GM23338 (cell line): ENCODE data around the gene MCCC1. TPM values are rescaled to one million over a fixed set of nuclear protein-coding genes. Genes with fewer than 3 reads are reported as not detected.

ENCODE experiments used
- ATAC-seq: fragments of 200-7000 bp; cut with Tn5 transposase; 3 replicates; pipeline ENCODE4 v1.9.1; 2020
- DNase-seq: peaks from one replicate; pipeline ENCODE4 v3.0.0-alpha.2; 2015; ENCODE audit warnings: low spot score
- H2AFZ ChIP-seq: fragments of 200-600 bp; sonication (generic); 2 replicates; pipeline ENCODE4 v1.8.0; 2016; ENCODE audit warnings: antibody characterized with exemption, mild to moderate bottlenecking, moderate library complexity
- H3F3A ChIP-seq: fragments of 200-600 bp; sonication (generic); replicated peaks from 2 replicates; pipeline ENCODE4 v1.8.0; 2017; ENCODE audit warnings: antibody characterized with exemption, mixed run types, low read depth
- H3K27ac ChIP-seq: fragments of 200-600 bp; sonication (generic); 2 replicates; pipeline ENCODE4 v1.6.1; 2016; ENCODE audit warnings: low read depth
- H3K27me3 ChIP-seq: fragments of 200-600 bp; sonication (generic); 2 replicates; pipeline ENCODE4 v1.8.0; 2016; ENCODE audit warnings: mild to moderate bottlenecking, mixed run types, moderate library complexity; ENCODE audit not compliant: insufficient read depth
- H3K36me3 ChIP-seq: fragments of 200-600 bp; sonication (generic); 2 replicates; pipeline ENCODE4 v1.8.0; 2016; ENCODE audit warnings: mild to moderate bottlenecking; ENCODE audit not compliant: insufficient read depth
- H3K4me1 ChIP-seq: fragments of 200-600 bp; sonication (generic); 2 replicates; pipeline ENCODE4 v1.8.0; 2016; ENCODE audit warnings: mild to moderate bottlenecking, moderate library complexity; ENCODE audit not compliant: insufficient read depth
- H3K4me2 ChIP-seq: fragments of 200-600 bp; sonication (generic); 2 replicates; pipeline ENCODE4 v1.7.1; 2017; ENCODE audit warnings: mixed run types
- H3K4me3 ChIP-seq: fragments of 200-600 bp; sonication (generic); 2 replicates; pipeline ENCODE4 v1.6.1; 2016; ENCODE audit warnings: mixed run types
- H3K79me2 ChIP-seq: fragments of 200-600 bp; sonication (generic); replicated peaks from 2 replicates; pipeline ENCODE4 v1.8.0; 2017; ENCODE audit warnings: mild to moderate bottlenecking; ENCODE audit not compliant: insufficient read depth
- H3K9me2 ChIP-seq: fragments of 200-600 bp; sonication (generic); 2 replicates; pipeline ENCODE4 v1.8.0; 2017; ENCODE audit not compliant: insufficient read depth
- H4K20me1 ChIP-seq: fragments of 200-600 bp; sonication (generic); replicated peaks from 2 replicates; pipeline ENCODE4 v1.8.0; 2017; ENCODE audit warnings: mild to moderate bottlenecking; ENCODE audit not compliant: insufficient read depth
- H3K27ac Mint-ChIP-seq: 2 replicates; pipeline ENCODE4 v1.8.0; 2020; ENCODE audit warnings: inconsistent platforms, mild to moderate bottlenecking, moderate library complexity, mixed read lengths
- H3K27me3 Mint-ChIP-seq: 3 replicates; pipeline ENCODE4 v1.8.0; 2022; ENCODE audit warnings: low read depth, mild to moderate bottlenecking, moderate library complexity, mixed read lengths, inconsistent platforms; ENCODE audit not compliant: insufficient read depth, poor library complexity
- H3K36me3 Mint-ChIP-seq: 3 replicates; pipeline ENCODE4 v1.8.0; 2021; ENCODE audit warnings: low read depth, mild to moderate bottlenecking, inconsistent platforms, moderate library complexity, mixed read lengths
- H3K4me1 Mint-ChIP-seq: 3 replicates; pipeline ENCODE4 v1.8.0; 2020; ENCODE audit warnings: mild to moderate bottlenecking, inconsistent platforms, mixed read lengths
- H3K4me3 Mint-ChIP-seq: 3 replicates; pipeline ENCODE4 v1.8.0; 2021; ENCODE audit warnings: moderate library complexity, mild to moderate bottlenecking, inconsistent platforms, mixed read lengths
- H3K9me3 Mint-ChIP-seq: 3 replicates; pipeline ENCODE4 v1.8.0; 2020; ENCODE audit warnings: moderate library complexity, mild to moderate bottlenecking, inconsistent platforms, mixed read lengths
- CREB1 ChIP-seq: fragments of 250-450 bp; sonication (Bioruptor Pico); IDR thresholded peaks from 2 replicates; pipeline ENCODE4 v1.5.0; 2020; ENCODE audit warnings: low read depth, mild to moderate bottlenecking, moderate library complexity
- CTCF ChIP-seq, 2 experiments: fragments of 200-600 bp in 1 of 2; sonication (generic) in 1 of 2; conservative IDR thresholded peaks; 2 replicates each; pipeline versions ENCODE4 v1.5.1 to v1.6.1; 2016 to 2017; ENCODE audit warnings: antibody characterized with exemption in 2 of 2, low read depth in 2 of 2, mild to moderate bottlenecking in 2 of 2, moderate library complexity in 1 of 2
- EZH2phosphoT487 ChIP-seq: fragments of 200-600 bp; sonication (generic); IDR thresholded peaks from one replicate; pipeline ENCODE4 v1.8.1; 2018; ENCODE audit warnings: antibody characterized with exemption; ENCODE audit not compliant: unreplicated experiment
- JUNB ChIP-seq: IDR thresholded peaks from one replicate; pipeline ENCODE4 v1.6.1; 2016; ENCODE audit warnings: antibody characterized with exemption; ENCODE audit not compliant: unreplicated experiment
- NANOG ChIP-seq: IDR thresholded peaks from 2 replicates; pipeline ENCODE4 v1.6.1; 2016; ENCODE audit warnings: antibody characterized with exemption, borderline replicate concordance
- POLR2AphosphoS5 ChIP-seq: IDR thresholded peaks from 2 replicates; pipeline ENCODE4 v1.6.1; 2016; ENCODE audit warnings: antibody characterized with exemption, low read depth
- STAT1 ChIP-seq: IDR thresholded peaks from one replicate; pipeline ENCODE4 v1.6.1; 2016; ENCODE audit warnings: antibody characterized with exemption; ENCODE audit not compliant: unreplicated experiment
- ZNF114 ChIP-seq: fragments of 250-450 bp; sonication (Bioruptor Pico); IDR thresholded peaks from 2 replicates; pipeline ENCODE4 v1.5.0; 2020; ENCODE audit warnings: mild to moderate bottlenecking, moderate library complexity
- ZNF331 ChIP-seq: fragments of 250-450 bp; sonication (Bioruptor Pico); IDR thresholded peaks from 2 replicates; pipeline ENCODE4 v1.5.0; 2020; ENCODE audit warnings: low read depth, mild to moderate bottlenecking, moderate library complexity
- polyA plus RNA-seq: library from polyadenylated mRNA; unstranded; fragments of >200 nt; fragmentation: Nextera tagmentation; extraction: Ambion mirVana; gene quantifications from 2 replicates; pipeline ENCODE4 v1.2.1, GENCODE V29; 2016
- total RNA-seq: library from RNA; depleted of rRNA; stranded (reverse); fragments of >200 nt; shearing (Covaris generic); gene quantifications from 2 replicates; pipeline ENCODE4 v1.2.3, GENCODE V29; 2014
- TF ChIP-seq, protein P1 (sequence below): IDR thresholded peaks from one replicate; pipeline ENCODE4 v1.6.1; 2018; ENCODE audit warnings: antibody characterized with exemption; ENCODE audit not compliant: unreplicated experiment
- TF ChIP-seq, protein P2 (sequence below): fragments of 250-450 bp; sonication (Bioruptor Pico); IDR thresholded peaks from 2 replicates; pipeline ENCODE4 v1.5.0; 2020; ENCODE audit warnings: mild to moderate bottlenecking, moderate library complexity

The MCCC1 gene
- total and polyA plus RNA-seq, 2 experiments from 2014 or later: 20.2 to 24.2 TPM

- Histone ChIP-seq H3K27ac (no peak overlapping the region), H3F3A (no peaks in the 10 kb centered on the region), H3K4me2 (peak overlapping the region; percentile 46), H3K9me2 (no peaks in the 10 kb centered on the region), H3K4me3 (no peak overlapping the region), H3K36me3 (no peaks in the 10 kb centered on the region), H3K79me2 (no peaks in the 10 kb centered on the region), H3K4me1 (peaks cover 11% of the 10 kb centered on the region), H4K20me1 (no peaks in the 10 kb centered on the region), H2AFZ (0 out of 2 replicates have a peak overlapping the region, but pooled peaks have one; percentile 0), H3K27me3 (no peaks in the 10 kb centered on the region)
- TF ChIP-seq NANOG (no peak), EZH2phosphoT487 (no peak), JUNB (no peak)
- H3K27ac Mint-ChIP-seq: peak overlapping the region; percentile 36; the same call in 1 of the 2 replicates
- peak; percentile 42 for DNase-seq
- H3K9me3 Mint-ChIP-seq: no peaks in the 10 kb centered on the region
- H3K36me3 Mint-ChIP-seq: no peaks in the 10 kb centered on the region
- ATAC-seq: peak; percentile 87
- peaks cover 19% of the 10 kb centered on the region for H3K4me1 Mint-ChIP-seq
- peaks cover 2% of the 10 kb centered on the region for H3K27me3 Mint-ChIP-seq
- no peak overlapping the region for H3K4me3 Mint-ChIP-seq
Observed at GRCh38 chr3:183006396-183007002, 92.8 kb downstream of the MCCC1 start.

DNA sequence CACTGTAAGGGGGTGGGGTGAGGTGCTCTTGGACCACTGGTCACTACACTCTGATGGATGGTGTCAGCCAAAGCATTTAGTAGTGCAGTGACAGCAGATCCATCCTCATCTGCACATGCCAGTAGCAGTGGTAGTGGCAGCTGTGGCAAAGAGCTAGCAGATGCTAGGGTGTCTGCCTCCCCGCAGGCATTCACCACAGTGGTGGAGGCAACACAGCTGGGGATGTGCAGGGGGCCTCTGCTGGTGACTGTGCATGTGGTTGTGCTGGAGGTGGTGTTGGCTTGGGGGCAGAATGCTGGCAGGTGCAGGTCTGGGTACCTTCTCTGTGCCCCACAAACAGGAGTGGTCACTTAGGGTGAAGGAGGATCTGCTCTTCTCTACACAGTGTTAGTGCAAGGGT lies 99.5 kb downstream of the MCCC1 start:
- H3F3A ChIP-seq: no peaks in the 10 kb centered on the region
- H3K36me3 ChIP-seq: no peaks in the 10 kb centered on the region
- H2AFZ ChIP-seq: no peak overlapping the region
- no peak overlapping the region for H3K4me3 ChIP-seq
- H4K20me1 ChIP-seq: no peaks in the 10 kb centered on the region
- H3K27ac ChIP-seq: no peak overlapping the region
- Mint-ChIP-seq H3K4me3 (no peak overlapping the region), H3K27me3 (peaks cover 5% of the 10 kb centered on the region), H3K4me1 (no peaks in the 10 kb centered on the region), H3K27ac (no peak overlapping the region), H3K9me3 (no peaks in the 10 kb centered on the region), H3K36me3 (no peaks in the 10 kb centered on the region)
- no peaks in the 10 kb centered on the region for H3K79me2 ChIP-seq
- H3K4me2 ChIP-seq: no peak overlapping the region
- no peaks in the 10 kb centered on the region for H3K4me1 ChIP-seq
- H3K27me3 ChIP-seq: no peaks in the 10 kb centered on the region
- ATAC-seq (no peak), DNase-seq (no peak)
- no peaks in the 10 kb centered on the region for H3K9me2 ChIP-seq
- TF ChIP-seq ZNF331 (no peak), CREB1 (CRISPR knock-in tag) (no peak), JUNB (no peak), STAT1 (no peak), CTCF (conservative IDR thresholded peaks at IDR 0.05; ENCODE audit: low read depth in 2 of 2) (no peak), EZH2phosphoT487 (no peak), ZNF114 (no peak), POLR2AphosphoS5 (no peak)
- TF ChIP-seq, protein P1, sequence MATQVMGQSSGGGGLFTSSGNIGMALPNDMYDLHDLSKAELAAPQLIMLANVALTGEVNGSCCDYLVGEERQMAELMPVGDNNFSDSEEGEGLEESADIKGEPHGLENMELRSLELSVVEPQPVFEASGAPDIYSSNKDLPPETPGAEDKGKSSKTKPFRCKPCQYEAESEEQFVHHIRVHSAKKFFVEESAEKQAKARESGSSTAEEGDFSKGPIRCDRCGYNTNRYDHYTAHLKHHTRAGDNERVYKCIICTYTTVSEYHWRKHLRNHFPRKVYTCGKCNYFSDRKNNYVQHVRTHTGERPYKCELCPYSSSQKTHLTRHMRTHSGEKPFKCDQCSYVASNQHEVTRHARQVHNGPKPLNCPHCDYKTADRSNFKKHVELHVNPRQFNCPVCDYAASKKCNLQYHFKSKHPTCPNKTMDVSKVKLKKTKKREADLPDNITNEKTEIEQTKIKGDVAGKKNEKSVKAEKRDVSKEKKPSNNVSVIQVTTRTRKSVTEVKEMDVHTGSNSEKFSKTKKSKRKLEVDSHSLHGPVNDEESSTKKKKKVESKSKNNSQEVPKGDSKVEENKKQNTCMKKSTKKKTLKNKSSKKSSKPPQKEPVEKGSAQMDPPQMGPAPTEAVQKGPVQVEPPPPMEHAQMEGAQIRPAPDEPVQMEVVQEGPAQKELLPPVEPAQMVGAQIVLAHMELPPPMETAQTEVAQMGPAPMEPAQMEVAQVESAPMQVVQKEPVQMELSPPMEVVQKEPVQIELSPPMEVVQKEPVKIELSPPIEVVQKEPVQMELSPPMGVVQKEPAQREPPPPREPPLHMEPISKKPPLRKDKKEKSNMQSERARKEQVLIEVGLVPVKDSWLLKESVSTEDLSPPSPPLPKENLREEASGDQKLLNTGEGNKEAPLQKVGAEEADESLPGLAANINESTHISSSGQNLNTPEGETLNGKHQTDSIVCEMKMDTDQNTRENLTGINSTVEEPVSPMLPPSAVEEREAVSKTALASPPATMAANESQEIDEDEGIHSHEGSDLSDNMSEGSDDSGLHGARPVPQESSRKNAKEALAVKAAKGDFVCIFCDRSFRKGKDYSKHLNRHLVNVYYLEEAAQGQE: no peak
- TF ChIP-seq, protein P2, sequence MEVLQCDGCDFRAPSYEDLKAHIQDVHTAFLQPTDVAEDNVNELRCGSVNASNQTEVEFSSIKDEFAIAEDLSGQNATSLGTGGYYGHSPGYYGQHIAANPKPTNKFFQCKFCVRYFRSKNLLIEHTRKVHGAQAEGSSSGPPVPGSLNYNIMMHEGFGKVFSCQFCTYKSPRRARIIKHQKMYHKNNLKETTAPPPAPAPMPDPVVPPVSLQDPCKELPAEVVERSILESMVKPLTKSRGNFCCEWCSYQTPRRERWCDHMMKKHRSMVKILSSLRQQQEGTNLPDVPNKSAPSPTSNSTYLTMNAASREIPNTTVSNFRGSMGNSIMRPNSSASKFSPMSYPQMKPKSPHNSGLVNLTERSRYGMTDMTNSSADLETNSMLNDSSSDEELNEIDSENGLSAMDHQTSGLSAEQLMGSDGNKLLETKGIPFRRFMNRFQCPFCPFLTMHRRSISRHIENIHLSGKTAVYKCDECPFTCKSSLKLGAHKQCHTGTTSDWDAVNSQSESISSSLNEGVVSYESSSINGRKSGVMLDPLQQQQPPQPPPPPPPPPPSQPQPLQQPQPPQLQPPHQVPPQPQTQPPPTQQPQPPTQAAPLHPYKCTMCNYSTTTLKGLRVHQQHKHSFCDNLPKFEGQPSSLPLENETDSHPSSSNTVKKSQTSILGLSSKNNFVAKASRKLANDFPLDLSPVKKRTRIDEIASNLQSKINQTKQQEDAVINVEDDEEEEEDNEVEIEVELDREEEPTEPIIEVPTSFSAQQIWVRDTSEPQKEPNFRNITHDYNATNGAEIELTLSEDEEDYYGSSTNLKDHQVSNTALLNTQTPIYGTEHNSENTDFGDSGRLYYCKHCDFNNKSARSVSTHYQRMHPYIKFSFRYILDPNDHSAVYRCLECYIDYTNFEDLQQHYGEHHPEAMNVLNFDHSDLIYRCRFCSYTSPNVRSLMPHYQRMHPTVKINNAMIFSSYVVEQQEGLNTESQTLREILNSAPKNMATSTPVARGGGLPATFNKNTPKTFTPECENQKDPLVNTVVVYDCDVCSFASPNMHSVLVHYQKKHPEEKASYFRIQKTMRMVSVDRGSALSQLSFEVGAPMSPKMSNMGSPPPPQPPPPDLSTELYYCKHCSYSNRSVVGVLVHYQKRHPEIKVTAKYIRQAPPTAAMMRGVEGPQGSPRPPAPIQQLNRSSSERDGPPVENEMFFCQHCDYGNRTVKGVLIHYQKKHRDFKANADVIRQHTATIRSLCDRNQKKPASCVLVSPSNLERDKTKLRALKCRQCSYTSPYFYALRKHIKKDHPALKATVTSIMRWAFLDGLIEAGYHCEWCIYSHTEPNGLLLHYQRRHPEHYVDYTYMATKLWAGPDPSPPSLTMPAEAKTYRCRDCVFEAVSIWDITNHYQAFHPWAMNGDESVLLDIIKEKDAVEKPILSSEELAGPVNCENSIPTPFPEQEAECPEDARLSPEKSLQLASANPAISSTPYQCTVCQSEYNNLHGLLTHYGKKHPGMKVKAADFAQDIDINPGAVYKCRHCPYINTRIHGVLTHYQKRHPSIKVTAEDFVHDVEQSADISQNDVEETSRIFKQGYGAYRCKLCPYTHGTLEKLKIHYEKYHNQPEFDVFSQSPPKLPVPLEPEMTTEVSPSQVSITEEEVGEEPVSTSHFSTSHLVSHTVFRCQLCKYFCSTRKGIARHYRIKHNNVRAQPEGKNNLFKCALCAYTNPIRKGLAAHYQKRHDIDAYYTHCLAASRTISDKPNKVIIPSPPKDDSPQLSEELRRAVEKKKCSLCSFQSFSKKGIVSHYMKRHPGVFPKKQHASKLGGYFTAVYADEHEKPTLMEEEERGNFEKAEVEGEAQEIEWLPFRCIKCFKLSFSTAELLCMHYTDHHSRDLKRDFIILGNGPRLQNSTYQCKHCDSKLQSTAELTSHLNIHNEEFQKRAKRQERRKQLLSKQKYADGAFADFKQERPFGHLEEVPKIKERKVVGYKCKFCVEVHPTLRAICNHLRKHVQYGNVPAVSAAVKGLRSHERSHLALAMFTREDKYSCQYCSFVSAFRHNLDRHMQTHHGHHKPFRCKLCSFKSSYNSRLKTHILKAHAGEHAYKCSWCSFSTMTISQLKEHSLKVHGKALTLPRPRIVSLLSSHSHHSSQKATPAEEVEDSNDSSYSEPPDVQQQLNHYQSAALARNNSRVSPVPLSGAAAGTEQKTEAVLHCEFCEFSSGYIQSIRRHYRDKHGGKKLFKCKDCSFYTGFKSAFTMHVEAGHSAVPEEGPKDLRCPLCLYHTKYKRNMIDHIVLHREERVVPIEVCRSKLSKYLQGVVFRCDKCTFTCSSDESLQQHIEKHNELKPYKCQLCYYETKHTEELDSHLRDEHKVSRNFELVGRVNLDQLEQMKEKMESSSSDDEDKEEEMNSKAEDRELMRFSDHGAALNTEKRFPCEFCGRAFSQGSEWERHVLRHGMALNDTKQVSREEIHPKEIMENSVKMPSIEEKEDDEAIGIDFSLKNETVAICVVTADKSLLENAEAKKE (CRISPR knock-in tag): no peak
